Right hindlimb (tissue), 1 donor: ENCODE results near the gene TRIM64C.
"Not testable (repeated sequence)": the region's sequence is repeated elsewhere in the genome, so short reads cannot be mapped to it uniquely, and the experiment has no call there.

ENCODE experiments used
- DNase-seq: peaks from one replicate; pipeline ENCODE4 v3.0.0-alpha.2; 2018

Gene TRIM64C

GRCh38 chr11:49059012-49059411, at the start of gene TRIM64C:
TSS of gene TRIM64C (minus strand) at chr11:49059112. CDS start at chr11:49059112, 0 bp downstream.
- not testable (repeated sequence) for DNase-seq

GRCh38 chr11:49102356-49102755, 43.4 kb upstream of the TRIM64C start:
- not testable (repeated sequence) for DNase-seq

- not testable (repeated sequence) for DNase-seq
These were observed 11.0 kb upstream of the TRIM64C start for GRCh38 chr11:49069897-49070296.

- DNase-seq, result not testable (repeated sequence)
These were observed 9.1 kb downstream of the TRIM64C start for GRCh38 chr11:49049821-49050220.

GRCh38 chr11:49048229-49048628, 10.7 kb downstream of the TRIM64C start:
- not testable (repeated sequence) for DNase-seq

- not testable (repeated sequence) for DNase-seq
These were observed 30.4 kb downstream of the TRIM64C start, which contains the start of gene TRIM49B for GRCh38 chr11:49028523-49028922. TSS of gene TRIM49B (plus strand) at chr11:49028823. CDS start at chr11:49031600, 2,777 bp downstream.
